Body of pancreas (tissue), 4 donors: ENCODE data around the gene TSC22D2. TPM values are rescaled to one million over a fixed set of nuclear protein-coding genes. Genes with fewer than 3 reads are reported as not detected.

Source experiments
- ATAC-seq: fragments of 150-250 bp; one replicate; pipeline ENCODE4 v1.9.1; 2016
- DNase-seq, 4 donors: peaks; one replicate each; pipeline ENCODE4 v3.0.0-alpha.2; 2019
- H3K27ac ChIP-seq, 4 donors: fragments of 200-600 bp; sonication (generic); 1 replicate in 3 of 4; 2 replicates in 1 of 4; pipeline versions ENCODE4 v1.5.1 to v1.6.1; 2016 to 2019; ENCODE audit warnings: mild to moderate bottlenecking in 1 of 4, mixed read lengths in 1 of 4, moderate library complexity in 1 of 4
- H3K27me3 ChIP-seq, 2 donors: fragments of 200-600 bp; sonication (generic); one replicate each; pipeline ENCODE4 v1.6.0; 2016; ENCODE audit warnings: mild to moderate bottlenecking in 1 of 2
- H3K36me3 ChIP-seq, 2 donors: fragments of 200-600 bp; sonication (generic); replicated peaks in 1 of 2; 2 replicates each; pipeline ENCODE4 v1.5.1; 2016; ENCODE audit warnings: low read depth in 2 of 2; ENCODE audit not compliant: insufficient read depth in 1 of 2
- H3K4me1 ChIP-seq: fragments of 200-600 bp; sonication (generic); one replicate; pipeline ENCODE4 v1.6.0; 2016
- H3K4me3 ChIP-seq, 2 donors: fragments of 200-600 bp; sonication (generic); 1 replicate in 1 of 2; 2 replicates in 1 of 2; pipeline ENCODE4 v1.5.1; 2016 to 2019
- H3K9me3 ChIP-seq, 3 donors: fragments of 200-600 bp; sonication (generic); 1 replicate in 2 of 3; 2 replicates in 1 of 3; pipeline ENCODE4 v1.5.1; 2016
- POLR2A ChIP-seq, 3 donors: fragments of 450-650 bp; IDR thresholded peaks; one replicate each; pipeline ENCODE4 v1.6.1; 2016; ENCODE audit warnings: antibody characterized with exemption in 3 of 3, mild to moderate bottlenecking in 2 of 3
- WGBS, 2 donors: methylation state at CpG; one replicate each; pipeline ENCODE4 v1.1.5; 2017; 5-methylcytosine and 5-hydroxymethylcytosine counted together
- intact Hi-C: fragments of 100-400 bp; cut with DNase I; formaldehyde crosslinking; loops from one replicate; pipeline ENCODE4 v1.15.1; 2023
- total RNA-seq, 2 donors: library from RNA; depleted of rRNA; stranded (reverse); fragments of >200 nt; gene quantifications; one replicate each; pipeline ENCODE4 v1.1.0, GENCODE V29; 2016
- TF ChIP-seq, protein P1 (sequence below), 7 experiments: fragments of 450-650 bp in 4 of 7; fragments of 200-600 bp in 3 of 7; sonication (generic) in 3 of 7; IDR thresholded peaks; one replicate each; pipeline ENCODE4 v1.5.1; 2016 to 2019; ENCODE audit warnings: antibody characterized with exemption in 7 of 7

Gene TSC22D2
- total RNA-seq, 2 donors from 2014 or later, result 9.1 to 15.8 TPM

DNA sequence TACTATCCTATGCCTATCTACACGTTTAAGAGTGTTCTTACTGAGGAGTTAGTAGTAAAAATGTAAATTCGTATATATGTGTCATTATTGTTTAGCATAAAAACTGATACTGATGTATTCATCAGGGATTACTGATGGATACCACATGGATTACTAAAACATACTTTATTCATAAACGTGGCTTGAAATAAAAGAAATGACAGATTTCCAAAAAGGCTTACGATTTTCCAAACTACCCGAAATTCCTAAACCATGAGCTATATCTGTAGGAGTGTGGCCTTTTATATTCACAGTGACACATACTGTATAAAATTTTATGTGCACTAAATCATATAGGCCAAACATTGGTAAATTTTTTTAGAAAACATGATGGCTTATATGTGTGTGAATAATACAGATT lies 6.9 kb downstream of the TSC22D2 start:
- no peaks in the 10 kb centered on the region for H3K9me3 ChIP-seq
- TF ChIP-seq, protein P1, sequence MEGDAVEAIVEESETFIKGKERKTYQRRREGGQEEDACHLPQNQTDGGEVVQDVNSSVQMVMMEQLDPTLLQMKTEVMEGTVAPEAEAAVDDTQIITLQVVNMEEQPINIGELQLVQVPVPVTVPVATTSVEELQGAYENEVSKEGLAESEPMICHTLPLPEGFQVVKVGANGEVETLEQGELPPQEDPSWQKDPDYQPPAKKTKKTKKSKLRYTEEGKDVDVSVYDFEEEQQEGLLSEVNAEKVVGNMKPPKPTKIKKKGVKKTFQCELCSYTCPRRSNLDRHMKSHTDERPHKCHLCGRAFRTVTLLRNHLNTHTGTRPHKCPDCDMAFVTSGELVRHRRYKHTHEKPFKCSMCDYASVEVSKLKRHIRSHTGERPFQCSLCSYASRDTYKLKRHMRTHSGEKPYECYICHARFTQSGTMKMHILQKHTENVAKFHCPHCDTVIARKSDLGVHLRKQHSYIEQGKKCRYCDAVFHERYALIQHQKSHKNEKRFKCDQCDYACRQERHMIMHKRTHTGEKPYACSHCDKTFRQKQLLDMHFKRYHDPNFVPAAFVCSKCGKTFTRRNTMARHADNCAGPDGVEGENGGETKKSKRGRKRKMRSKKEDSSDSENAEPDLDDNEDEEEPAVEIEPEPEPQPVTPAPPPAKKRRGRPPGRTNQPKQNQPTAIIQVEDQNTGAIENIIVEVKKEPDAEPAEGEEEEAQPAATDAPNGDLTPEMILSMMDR (IDR thresholded peaks at IDR 0.05), result no peak
- TF ChIP-seq POLR2A (IDR thresholded peaks at IDR 0.05), result no peak
- DNase-seq, result no peak
- no peak for ATAC-seq
- no peaks in the 10 kb centered on the region for H3K36me3 ChIP-seq
- 62 to 64% methylated on average over 5 of the region's 5 CpGs for WGBS, 2 donors
- no peak overlapping the region for H3K4me3 ChIP-seq
- no peak overlapping the region for H3K27ac ChIP-seq
- intact Hi-C loops, result no loop called here
- H3K27me3 ChIP-seq, result no peaks in the 10 kb centered on the region
- H3K4me1 ChIP-seq, result peaks cover 57% of the 10 kb centered on the region

DNA sequence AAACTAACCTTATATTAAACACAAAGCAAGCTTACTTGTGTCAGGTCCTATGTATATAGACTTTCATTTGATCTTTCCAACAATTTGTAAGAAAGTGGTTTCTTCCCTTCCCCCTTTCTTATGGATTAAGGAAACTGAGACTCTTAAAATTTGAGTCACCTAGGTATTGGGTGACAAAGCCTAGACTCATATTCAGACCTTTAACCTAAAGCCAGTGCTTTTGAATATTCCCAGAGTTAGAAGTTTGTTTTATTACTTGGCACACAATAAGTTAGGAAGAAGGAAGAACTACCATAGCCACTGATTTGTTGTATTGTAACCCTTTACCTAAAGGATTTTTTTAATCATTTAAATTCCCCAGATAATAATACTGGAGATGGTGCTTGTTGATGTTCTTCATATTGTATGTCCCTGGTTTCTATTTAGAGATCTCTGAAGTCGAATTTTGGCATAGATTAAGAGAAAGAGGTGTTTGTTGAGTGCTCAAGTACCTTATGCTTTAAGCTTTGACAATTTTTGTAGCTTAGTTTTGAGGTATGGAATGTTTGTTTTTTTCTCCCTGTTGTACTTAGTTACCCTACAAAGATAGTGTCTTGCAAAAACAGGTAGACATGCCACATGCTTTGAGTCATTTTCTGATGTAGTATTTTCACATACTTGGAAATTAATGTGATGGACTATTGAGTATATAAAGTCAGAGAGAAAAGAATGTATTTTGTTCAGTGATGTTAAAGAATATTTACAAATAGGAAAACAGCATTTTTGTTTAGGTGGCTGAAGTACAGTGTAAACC lies 11.2 kb downstream of the TSC22D2 start:
- no peak overlapping the region for H3K27ac ChIP-seq
- DNase-seq (no peak), ATAC-seq (no peak)
- H3K4me3 ChIP-seq, result no peak overlapping the region
- H3K4me1 ChIP-seq, result peaks cover 71% of the 10 kb centered on the region
- intact Hi-C loops, result no loop called here
- no peaks in the 10 kb centered on the region for H3K36me3 ChIP-seq
- 33% methylated on average over 1 of the region's 1 CpG for WGBS, 2 donors
- no peaks in the 10 kb centered on the region for H3K27me3 ChIP-seq
- TF ChIP-seq POLR2A (IDR thresholded peaks at IDR 0.05), result no peak
- TF ChIP-seq, protein P1 (IDR thresholded peaks at IDR 0.05), result no peak
- H3K9me3 ChIP-seq, result no peaks in the 10 kb centered on the region

DNA sequence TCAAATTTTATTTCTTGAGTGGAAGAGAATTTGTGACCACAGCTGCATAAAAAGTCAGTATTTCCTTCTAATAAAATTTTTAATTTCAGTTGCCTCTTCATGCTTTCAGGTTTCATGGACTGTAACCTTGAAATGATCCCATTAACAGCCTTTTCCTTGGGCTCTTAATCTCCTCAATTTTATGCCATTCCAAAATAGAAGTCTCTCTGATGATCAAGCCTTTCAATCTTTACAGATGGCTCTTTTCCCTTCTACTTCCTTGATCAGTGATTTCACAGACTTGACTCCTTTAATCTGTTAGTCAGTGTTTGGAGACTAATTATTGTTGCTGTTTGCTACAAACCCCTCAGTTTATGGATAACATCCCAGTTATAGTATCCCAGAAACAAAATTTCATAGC lies 11.9 kb downstream of the TSC22D2 start:
- no peak for DNase-seq
- intact Hi-C loops, result no loop called here
- no peak overlapping the region for H3K4me3 ChIP-seq
- no peaks in the 10 kb centered on the region for H3K27me3 ChIP-seq
- no peaks in the 10 kb centered on the region for H3K36me3 ChIP-seq
- H3K9me3 ChIP-seq, result no peaks in the 10 kb centered on the region
- H3K4me1 ChIP-seq, result peaks cover 64% of the 10 kb centered on the region
- ATAC-seq, result no peak
- no peak overlapping the region for H3K27ac ChIP-seq
- no peak for TF ChIP-seq POLR2A (IDR thresholded peaks at IDR 0.05)
- TF ChIP-seq, protein P1 (IDR thresholded peaks at IDR 0.05), result no peak

DNA sequence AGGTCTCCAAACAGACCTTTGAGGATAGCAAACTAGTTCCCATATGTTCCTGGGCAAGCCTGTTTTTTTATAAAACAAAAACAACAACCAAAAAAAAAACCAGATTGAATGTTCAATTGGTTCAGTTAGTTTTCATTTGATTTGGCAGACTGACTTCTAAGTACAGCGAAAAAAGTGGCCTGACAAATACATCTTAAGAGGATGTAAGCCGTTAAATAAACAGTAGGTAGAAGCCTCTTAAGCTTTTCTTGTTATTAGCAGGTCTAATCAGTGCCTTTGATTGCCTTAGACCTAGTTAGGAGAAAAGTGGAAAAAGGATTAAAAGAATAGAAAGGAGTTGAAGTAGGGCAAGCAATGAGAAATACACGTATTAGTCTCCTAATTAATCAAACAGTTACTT lies 13.2 kb downstream of the TSC22D2 start:
- no peak overlapping the region for H3K27ac ChIP-seq
- no peaks in the 10 kb centered on the region for H3K9me3 ChIP-seq
- WGBS, 2 donors, result 45 to 47% methylated on average over 3 of the region's 3 CpGs
- H3K4me3 ChIP-seq, result no peak overlapping the region
- peaks cover 51% of the 10 kb centered on the region for H3K4me1 ChIP-seq
- DNase-seq, result no peak
- H3K27me3 ChIP-seq, result no peaks in the 10 kb centered on the region
- no peak for ATAC-seq
- H3K36me3 ChIP-seq, result no peaks in the 10 kb centered on the region
- TF ChIP-seq POLR2A (IDR thresholded peaks at IDR 0.05), result no peak
- TF ChIP-seq, protein P1 (IDR thresholded peaks at IDR 0.05), result no peak
- intact Hi-C loops, result no loop called here
